ENCODE results near the gene SLC17A7. TPM values are rescaled to one million over a fixed set of nuclear protein-coding genes. Genes with fewer than 3 reads are reported as not detected.

Gene SLC17A7
- total and polyA plus RNA-seq, 2 of the 8 experiments (the other 6 are each of a cell fraction or from before 2014, with no cell fraction given): 2.7 to 3.0 TPM

GRCh38 chr19:49433240-49433901 is 8.0 kb downstream of the SLC17A7 start:
- FAIRE-seq (no peak), DNase-seq (ENCODE audit: low read depth in 1 of 2, low spot score in 2 of 2) (no peak)
- 0 out of 2 replicates have a peak overlapping the region, but pooled peaks have one; percentile 39 for H2BK12ac ChIP-seq (ENCODE audit: low read depth, low read length)
- H3K9ac ChIP-seq (replicated peaks in 1 of 4; ENCODE audit: extremely low read depth in 1 of 4, low read depth in 3 of 4, low read length in 3 of 4): no peak overlapping the region
- peak overlapping the region in 1 of 4 experiments; percentile 63; a peak in 4 of 8 replicates for H3K4me3 ChIP-seq (ENCODE audit: extremely low read depth in 1 of 4, insufficient read depth in 2 of 4, low read depth in 3 of 4, low read length in 4 of 4)
- H3K9me3 ChIP-seq (ENCODE audit: insufficient read depth in 2 of 2, low read depth in 1 of 2, low read length in 1 of 2): peaks cover 0 to 2% of the 10 kb centered on the region in 2 experiments; a peak in 1 of 4 replicates
- no peak for TF ChIP-seq POLR2AphosphoS5 (IDR thresholded peaks at IDR 0.05; ENCODE audit: low read depth, low read length)
- TF ChIP-seq SIN3A (conservative IDR thresholded peaks at IDR 0.05 in 1 of 2, IDR thresholded peaks at IDR 0.05 in 1 of 2; ENCODE audit: low read depth in 1 of 2, low read length in 2 of 2): no peak
- TF ChIP-seq KDM1A (IDR thresholded peaks at IDR 0.05; ENCODE audit: borderline replicate concordance, low read length): no peak
- no peak for TF ChIP-seq CEBPB (IDR thresholded peaks at IDR 0.05; ENCODE audit: low read depth, low read length)
- no peak for TF ChIP-seq EGR1 (IDR thresholded peaks at IDR 0.05; ENCODE audit: borderline replicate concordance, low read depth, low read length)
- no peak for TF ChIP-seq RAD21 (IDR thresholded peaks at IDR 0.05 in 1 of 2, conservative IDR thresholded peaks at IDR 0.05 in 1 of 2; ENCODE audit: low read depth in 2 of 2, low read length in 2 of 2)
- TF ChIP-seq CHD1 (IDR thresholded peaks at IDR 0.05; ENCODE audit: low read depth, low read length): no peak
- no peak for TF ChIP-seq RNF2 (IDR thresholded peaks at IDR 0.05; ENCODE audit: borderline replicate concordance, low read depth, low read length, missing control alignments, poor library complexity, severe bottlenecking)
- no peak for TF ChIP-seq TCF12 (IDR thresholded peaks at IDR 0.05; ENCODE audit: low read depth, low read length)
- no peak for TF ChIP-seq POLR2A (IDR thresholded peaks at IDR 0.05; ENCODE audit: control extremely low read depth in 1 of 2, low read depth in 2 of 2, low read length in 2 of 2)
- H2AK5ac ChIP-seq (ENCODE audit: low read depth, low read length): 0 out of 2 replicates have a peak overlapping the region, but pooled peaks have one; percentile 7
- peaks cover 0 to 23% (median 18%) of the 10 kb centered on the region in 4 experiments; a peak in 5 of 7 replicates for H3K4me1 ChIP-seq (replicated peaks in 1 of 4; ENCODE audit: control insufficient read depth in 3 of 4, insufficient read depth in 4 of 4, low read length in 3 of 4)
- H2BK15ac ChIP-seq (ENCODE audit: low read length): no peak overlapping the region
- no peak overlapping the region for H3K27ac ChIP-seq (ENCODE audit: low read depth, low read length)
- no peak overlapping the region for H2BK5ac ChIP-seq (ENCODE audit: low read depth, low read length)
- no peaks in the 10 kb centered on the region for H3K36me3 ChIP-seq (ENCODE audit: control insufficient read depth in 2 of 4, insufficient read depth in 4 of 4, low read length in 3 of 4)
- no peak overlapping the region for H3K56ac ChIP-seq (replicated peaks; ENCODE audit: insufficient read length, low read depth, low read length)
- no peak overlapping the region for H2AFZ ChIP-seq (ENCODE audit: low read length)
- H2BK120ac ChIP-seq (replicated peaks; ENCODE audit: low read depth, low read length): no peak overlapping the region
- POLR2A ChIA-PET (ENCODE audit: partially characterized antibody): interaction anchor here (0.7 to 2.2 kb wide), 4 partner anchors 9 to 42 kb away, joined by 3 to 6 read pairs (median 4); partner anchors contain the start of genes ALDH16A1 and SLC17A7
- H3K4me2 ChIP-seq (ENCODE audit: insufficient read depth in 1 of 2, low read depth in 2 of 2, low read length in 2 of 2): peak overlapping the region; percentile 77 to 89; a peak in 2 of 4 replicates
- H4K8ac ChIP-seq (ENCODE audit: extremely low read depth, insufficient read depth, low read length): no peak overlapping the region
- H3K14ac ChIP-seq (ENCODE audit: insufficient read length): no peak overlapping the region
- peak overlapping the region; percentile 13; the same call in 1 of the 2 replicates for H2BK20ac ChIP-seq (ENCODE audit: low read length)
- no peaks in the 10 kb centered on the region for H3K79me1 ChIP-seq (ENCODE audit: low read depth, low read length)
- peaks cover 13% of the 10 kb centered on the region; the same call in 1 of the 2 replicates for H3K23me2 ChIP-seq (ENCODE audit: low read depth, low read length)
- H3K18ac ChIP-seq (ENCODE audit: extremely low read depth, low read length): no peak overlapping the region
- no peak overlapping the region for H3K4ac ChIP-seq (replicated peaks; ENCODE audit: insufficient read length, low read depth, low read length)
- CTCF ChIA-PET (ENCODE audit: partially characterized antibody): interaction anchor here (0.6 to 4.7 kb wide), 4 partner anchors 9 to 43 kb away, joined by 3 to 38 read pairs (median 20); partner anchors contain the start of genes GFY and PTH2
- no peak overlapping the region for H4K5ac ChIP-seq (ENCODE audit: insufficient read length, low read depth, low read length)
- no peak overlapping the region for H4K91ac ChIP-seq (replicated peaks; ENCODE audit: insufficient read length, low read length)
- no peaks in the 10 kb centered on the region for H3K79me2 ChIP-seq (ENCODE audit: control insufficient read depth in 1 of 2, insufficient read depth in 2 of 2, low read length in 2 of 2)
- no peak overlapping the region for H3K23ac ChIP-seq (ENCODE audit: insufficient read length)
- H4K20me1 ChIP-seq (replicated peaks in 1 of 2; ENCODE audit: control insufficient read depth in 1 of 2, insufficient read depth in 2 of 2, low read length in 2 of 2): no peaks in the 10 kb centered on the region
- H3K27me3 ChIP-seq (replicated peaks in 1 of 4; ENCODE audit: control insufficient read depth in 3 of 4, extremely low read depth in 1 of 4, insufficient read depth in 3 of 4, low read length in 3 of 4): peaks cover 12 to 45% (median 35%) of the 10 kb centered on the region in 4 experiments; a peak in 6 of 7 replicates
- 79% methylated on average over 31 of the region's 31 CpGs; no CpG with 5 or more reads in 1 of the 2 experiments for WGBS, 2 experiments (ENCODE audit: extremely low coverage in 1 of 2, insufficient coverage in 1 of 2, insufficient read length in 1 of 2, insufficient replicate concordance in 2 of 2, low coverage in 1 of 2, low lambda C conversion rate in 2 of 2, missing lambda C conversion rate in 1 of 2)
